Measurements from ENCODE around the gene GAREM2.

DNA sequence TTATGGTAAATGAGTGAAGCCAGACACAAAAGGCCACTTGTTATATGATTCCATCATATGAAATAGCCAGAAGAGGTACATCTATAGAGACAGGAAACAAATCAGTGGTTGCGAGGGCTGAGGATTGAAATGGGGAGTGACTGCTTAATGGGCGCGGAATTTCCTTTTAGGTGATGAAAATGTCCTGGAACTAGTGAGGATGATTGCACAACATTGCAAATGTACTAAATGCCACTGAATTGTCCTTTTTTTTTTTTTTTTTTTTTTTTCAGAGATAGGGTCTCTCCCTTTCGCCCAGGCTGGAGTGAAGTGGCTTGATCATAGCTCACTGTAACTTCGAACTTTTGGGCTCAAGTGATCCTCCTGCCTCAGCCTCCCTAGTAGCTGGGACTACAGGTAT is 15.3 kb upstream of the GAREM2 start:
- no peak for TF ChIP-seq CTCF (conservative IDR thresholded peaks at IDR 0.05 in 1 of 2, IDR thresholded peaks at IDR 0.05 in 1 of 2; ENCODE audit: extremely low read depth in 1 of 2, insufficient read depth in 1 of 2, low read depth in 1 of 2, low read length in 2 of 2)
- no peak for TF ChIP-seq EZH2 (IDR thresholded peaks at IDR 0.05; ENCODE audit: borderline replicate concordance, low read length)
